ENCODE results near the gene CCDC188. TPM values are rescaled to one million over a fixed set of nuclear protein-coding genes. Genes with fewer than 3 reads are reported as not detected.

CCDC188 gene
- total RNA-seq, 1 experiment from 2014 or later = not detected

DNA sequence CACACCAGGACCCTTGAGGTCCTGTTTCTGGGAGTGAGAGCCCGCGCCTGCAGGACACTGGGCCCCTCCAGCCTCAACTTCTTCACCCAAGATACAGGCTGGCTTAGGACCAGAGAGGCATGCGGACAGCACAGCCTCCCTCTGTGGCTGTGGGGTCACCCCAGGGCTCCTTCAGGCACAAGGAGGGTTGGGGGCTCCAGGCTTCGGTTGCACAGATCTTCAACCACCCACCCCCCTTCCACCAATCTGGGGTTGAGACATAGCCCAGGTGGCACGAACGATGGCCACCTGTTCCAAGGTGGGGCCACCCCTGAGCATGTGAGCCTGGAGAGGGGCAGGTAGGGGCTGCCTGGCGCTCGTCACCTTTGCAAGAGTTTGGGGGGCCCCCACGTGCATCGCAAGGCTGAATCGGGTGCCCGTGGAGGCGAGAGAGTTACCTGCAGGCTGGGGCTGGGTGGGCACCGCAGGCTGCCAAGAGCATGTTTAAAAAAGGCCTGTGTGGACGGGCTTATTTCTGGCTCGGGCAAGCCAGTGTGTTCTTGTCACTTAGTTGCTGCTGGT lies 18.1 kb downstream of the CCDC188 start:
- Histone ChIP-seq H2BK12ac (ENCODE audit: insufficient read length, low read depth, low read length) (no peak overlapping the region), H2BK20ac (ENCODE audit: low read depth, low read length, poor library complexity, severe bottlenecking) (no peak overlapping the region), H3T11ph (ENCODE audit: low read length) (no peak overlapping the region), H3K27ac (ENCODE audit: insufficient read length, low read depth, low read length) (no peak overlapping the region), H3K9ac (ENCODE audit: extremely low read depth, insufficient read length, low read length) (peak overlapping the region; percentile 6), H3K9me3 (ENCODE audit: control insufficient read depth, low read depth, low read length) (no peaks in the 10 kb centered on the region), H3K4me1 (ENCODE audit: insufficient read depth, low read length) (no peaks in the 10 kb centered on the region), H4K8ac (replicated peaks; ENCODE audit: insufficient read length, low read depth, low read length) (no peak overlapping the region), H3K14ac (ENCODE audit: insufficient read depth, low read length) (no peak overlapping the region; the same call in 1 of the 2 replicates), H2BK5ac (ENCODE audit: insufficient read length, low read length) (no peak overlapping the region), H3K27me3 (ENCODE audit: insufficient read depth, low read length) (no peaks in the 10 kb centered on the region), H2AFZ (ENCODE audit: low read length) (no peak overlapping the region), H3K79me1 (ENCODE audit: insufficient read depth, low read depth, low read length, poor library complexity, severe bottlenecking) (no peaks in the 10 kb centered on the region), H2AK5ac (ENCODE audit: insufficient read length, low read length) (no peak overlapping the region), H2BK120ac (ENCODE audit: low read depth, low read length, poor library complexity, severe bottlenecking) (no peak overlapping the region), H3K79me2 (ENCODE audit: insufficient read depth, low read length) (no peaks in the 10 kb centered on the region; the same call in 1 of the 2 replicates), H4K5ac (ENCODE audit: insufficient read length, low read depth, low read length) (no peak overlapping the region), H3K23ac (ENCODE audit: insufficient read length, low read depth, low read length) (no peak overlapping the region), H3K23me2 (ENCODE audit: insufficient read length, low read depth, low read length, poor library complexity, severe bottlenecking) (peaks cover 4% of the 10 kb centered on the region), H3K56ac (ENCODE audit: insufficient read length, low read depth, low read length) (no peak overlapping the region), H4K91ac (ENCODE audit: insufficient read length, low read depth, low read length) (no peak overlapping the region), H3K4ac (ENCODE audit: low read depth, low read length) (no peak overlapping the region), H4K20me1 (ENCODE audit: control insufficient read depth, insufficient read depth, insufficient read length) (peaks cover 5% of the 10 kb centered on the region), H3K18ac (ENCODE audit: insufficient read length, low read depth, low read length) (no peak overlapping the region), H2BK15ac (ENCODE audit: low read depth, low read length) (no peak overlapping the region), H3K4me2 (ENCODE audit: insufficient read depth, insufficient read length, low read length) (peak overlapping the region; percentile 30)
- H3K36me3 Mint-ChIP-seq (ENCODE audit: insufficient read depth in 1 of 3, low read depth in 3 of 3) = peaks cover 0 to 5% (median 4%) of the 10 kb centered on the region in 3 experiments; a peak in 5 of 7 replicates
- H3K27ac Mint-ChIP-seq = no peak overlapping the region
- TF ChIP-seq CTCF (conservative IDR thresholded peaks at IDR 0.05) = no peak
- DNase-seq = no peak
- H3K4me3 Mint-ChIP-seq = peak overlapping the region; percentile 60 to 78
- no peaks in the 10 kb centered on the region; the same call in 1 of the 2 replicates for H3K27me3 Mint-ChIP-seq (ENCODE audit: low read depth)
- peaks cover 5 to 8% of the 10 kb centered on the region in 2 experiments for H3K4me1 Mint-ChIP-seq
- WGBS (ENCODE audit: extremely low coverage, insufficient read length, low lambda C conversion rate) = no CpG with 5 or more reads among the region's 16 CpGs
- H3K9me3 Mint-ChIP-seq = no peaks in the 10 kb centered on the region

Data from H9 (cell line).